GM19397 (cell line): ENCODE measurements around the gene PLBD1.

Experiments used
- ATAC-seq: cut with Tn5 transposase; IDR thresholded peaks from one replicate; pipeline ENCODE4 v1.9.1; 2021; ENCODE audit warnings: mild to moderate bottlenecking, moderate library complexity; ENCODE audit not compliant: unreplicated experiment

Gene PLBD1

GRCh38 chr12:14570231-14570630, 2.5 kb upstream of the PLBD1 start:
- ATAC-seq, result no peak

- ATAC-seq, result no peak
These were observed 3.2 kb downstream of the PLBD1 start for GRCh38 chr12:14564336-14564959.

DNA sequence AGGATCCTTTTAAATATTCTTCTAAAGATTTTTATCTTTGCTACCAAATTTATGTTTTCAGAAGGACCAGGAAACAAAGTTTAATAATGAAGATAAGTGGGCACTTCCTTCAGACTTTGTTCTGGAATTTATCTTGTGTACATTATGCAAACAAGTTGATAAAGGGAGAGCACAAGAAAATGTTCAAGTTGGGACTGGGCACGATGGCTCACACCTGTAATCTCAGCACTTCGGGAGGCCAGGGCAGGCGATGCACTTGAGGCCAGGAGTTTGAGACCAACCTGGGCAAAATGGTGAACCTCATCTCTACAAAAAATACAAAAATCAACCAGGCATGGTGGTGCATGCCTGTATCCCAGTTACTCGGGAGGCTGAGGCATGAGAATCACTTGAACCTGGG, 4.6 kb downstream of the PLBD1 start:
- no peak for ATAC-seq

DNA sequence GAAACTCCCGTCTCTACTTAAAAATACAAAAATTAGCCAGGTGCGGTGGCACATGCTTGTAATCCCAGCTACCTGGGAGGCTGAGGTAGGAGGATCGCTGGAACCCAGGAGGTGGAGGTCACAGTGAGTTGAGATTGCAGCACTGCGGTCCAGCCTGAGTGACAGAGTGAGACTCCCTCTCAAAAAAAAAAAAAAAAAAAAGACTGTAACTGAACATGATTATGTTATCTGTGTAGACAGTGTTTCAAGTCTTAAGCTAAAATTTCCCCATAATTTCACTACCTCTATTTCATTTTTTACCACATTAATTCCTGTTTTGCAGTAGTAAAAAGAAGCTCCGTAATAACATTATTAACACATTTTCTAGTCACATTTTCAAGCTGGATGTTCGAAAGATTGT, 5.4 kb downstream of the PLBD1 start:
- ATAC-seq, result no peak

DNA sequence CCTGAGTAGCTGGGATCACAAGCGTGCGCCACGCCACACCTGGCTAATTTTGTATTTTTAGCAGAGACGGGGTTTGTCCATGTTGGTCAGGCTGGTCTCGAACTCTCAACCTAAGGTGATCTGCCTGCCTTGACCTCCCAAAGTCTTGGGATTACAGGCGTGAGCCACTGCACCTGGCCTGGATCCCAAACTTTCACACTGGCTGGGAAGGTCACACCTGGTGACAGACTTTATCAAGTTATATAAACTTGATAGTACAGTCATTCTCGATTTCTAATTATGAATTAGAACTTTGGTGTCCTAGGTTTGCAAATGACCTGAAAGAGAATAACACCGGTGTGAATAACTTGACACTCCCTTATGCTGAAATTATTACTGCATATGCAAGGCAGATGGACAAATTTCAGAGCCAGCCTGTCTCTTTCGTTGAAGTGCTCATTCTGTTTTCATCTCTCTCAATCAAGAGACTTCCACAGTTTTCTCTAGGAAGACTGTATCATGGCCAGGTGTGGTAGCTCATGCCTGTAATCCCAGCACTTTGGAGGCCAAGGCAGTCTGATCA, 5.9 kb downstream of the PLBD1 start:
- ATAC-seq, result no peak

DNA sequence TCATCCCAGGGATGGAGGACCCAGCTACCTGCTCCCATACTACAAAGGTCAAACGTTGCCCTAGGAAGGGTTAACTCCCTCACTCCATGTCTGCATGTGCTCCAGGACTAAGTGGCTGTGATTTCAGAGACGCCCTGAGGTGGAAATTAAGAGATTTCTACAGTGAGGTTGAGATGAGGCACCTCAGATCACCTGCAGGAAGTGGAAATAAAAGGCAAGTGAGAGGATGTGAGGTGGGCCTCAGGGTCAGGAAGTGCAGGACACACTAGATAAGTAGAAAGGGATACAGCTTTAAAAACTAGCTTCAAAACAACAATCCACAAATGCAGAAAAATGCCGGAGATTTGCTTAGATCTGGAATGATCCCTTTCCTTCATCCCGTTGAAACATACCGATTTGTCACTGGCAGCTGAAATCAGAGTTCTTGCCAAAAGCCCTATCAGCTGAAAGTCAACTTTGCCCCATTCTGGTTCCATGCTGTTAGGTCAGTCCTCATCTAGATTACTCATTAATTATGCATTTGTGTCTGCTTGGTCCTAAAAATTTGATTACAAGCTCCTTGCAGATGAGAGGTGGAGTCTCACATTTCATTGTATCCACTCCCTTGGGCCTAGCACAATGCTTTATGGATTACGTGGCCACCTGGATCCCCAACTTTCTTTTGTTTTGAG, 6.6 kb downstream of the PLBD1 start:
- no peak for ATAC-seq

DNA sequence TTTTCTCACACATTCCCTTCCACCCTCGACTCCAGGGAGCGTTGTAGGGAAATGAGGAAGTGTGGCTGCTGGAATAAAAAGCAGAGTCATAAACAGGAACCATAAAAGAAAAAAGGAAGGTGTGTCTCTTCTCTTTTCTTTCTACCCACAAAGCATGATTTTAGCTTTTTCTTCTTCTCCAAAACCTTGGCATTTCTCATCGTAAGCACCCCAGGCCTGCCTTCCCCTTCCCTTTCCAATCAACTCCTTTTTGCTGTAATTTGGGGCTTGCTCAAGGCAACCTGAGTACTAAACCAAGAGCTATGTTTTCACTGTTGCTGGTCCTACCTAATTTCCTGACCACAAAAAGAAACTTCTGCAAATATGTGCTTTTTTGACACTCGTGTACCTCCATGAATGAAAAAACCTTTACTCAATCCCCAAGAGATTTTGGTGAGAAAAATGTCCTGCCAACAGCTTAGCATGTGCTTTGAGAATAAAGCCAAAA, 9.2 kb downstream of the PLBD1 start:
- ATAC-seq, result no peak

DNA sequence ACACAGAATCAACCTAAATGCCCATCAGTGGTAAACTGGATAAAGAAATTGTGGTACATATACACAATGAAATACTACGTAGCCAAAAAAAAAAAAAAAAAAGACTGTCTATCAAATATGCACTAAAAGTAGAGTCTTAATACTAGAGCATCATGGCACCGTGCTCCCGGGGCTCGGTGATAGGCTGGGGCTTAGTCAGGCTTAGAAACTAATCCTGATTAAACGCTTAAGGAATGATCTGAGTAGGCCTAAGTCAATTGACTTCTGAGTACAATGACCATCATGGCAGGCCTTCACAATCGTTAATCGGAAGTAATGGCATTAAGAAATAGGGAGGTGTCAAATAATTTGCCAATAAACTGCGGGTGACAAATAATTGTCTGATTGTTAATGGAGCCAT, 9.7 kb downstream of the PLBD1 start:
- ATAC-seq, result no peak

DNA sequence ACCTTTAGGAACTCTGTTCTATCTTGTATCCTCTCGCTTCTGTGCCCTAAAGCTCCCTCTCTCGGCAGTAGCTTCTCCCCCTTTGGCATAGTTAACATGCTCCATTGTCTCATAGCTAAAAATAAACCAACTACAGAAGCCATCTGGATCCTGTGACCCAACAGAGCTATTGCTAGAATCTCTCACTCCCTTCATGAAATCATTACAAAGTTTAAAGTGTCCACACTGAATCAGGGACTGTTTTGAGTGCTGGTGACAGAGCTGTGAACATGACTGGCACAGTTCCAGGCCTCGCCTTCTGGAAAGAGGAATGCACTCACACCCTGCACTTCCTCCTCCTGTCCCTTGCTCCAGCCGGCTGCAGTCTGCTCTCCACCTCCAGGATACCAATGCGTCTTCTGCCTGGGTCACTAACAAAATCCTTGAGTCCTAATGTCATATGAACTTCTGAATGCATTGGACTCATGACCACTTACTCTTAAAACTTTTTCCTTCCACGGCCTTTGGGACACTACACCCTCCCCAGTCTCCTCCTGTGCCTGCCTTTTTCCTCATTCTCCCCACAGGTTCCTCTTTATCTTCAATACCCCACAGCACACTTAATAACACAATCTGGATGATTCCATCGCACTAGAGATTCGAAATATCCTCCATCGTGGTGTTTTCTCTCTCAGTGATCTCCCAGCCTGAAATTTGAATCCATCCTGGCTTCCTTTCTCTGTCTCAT, 13.2 kb downstream of the PLBD1 start:
- no peak for ATAC-seq

GRCh38 chr12:14548609-14549008, 19.1 kb downstream of the PLBD1 start:
- no peak for ATAC-seq

DNA sequence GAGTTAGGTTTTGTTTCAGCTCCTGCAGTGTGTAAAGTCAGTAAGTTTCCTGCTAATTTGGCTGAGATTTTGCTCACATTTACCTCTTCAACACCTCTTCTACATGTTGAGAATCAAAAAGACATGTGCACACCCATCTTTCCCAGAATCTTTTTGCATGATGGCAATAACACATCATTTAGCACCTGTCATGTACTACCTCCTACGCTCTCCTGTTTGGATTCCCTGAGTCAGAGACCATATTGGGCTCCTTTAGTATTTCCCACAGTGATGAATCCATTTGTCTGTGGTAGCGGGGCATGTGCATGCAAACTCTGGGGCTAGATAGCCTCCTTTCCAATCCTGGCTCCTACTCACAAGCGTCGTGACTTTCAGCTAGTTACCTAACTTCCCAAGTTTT, 20.1 kb downstream of the PLBD1 start:
- ATAC-seq, result no peak

- ATAC-seq, result no peak
These were observed 22.2 kb downstream of the PLBD1 start for GRCh38 chr12:14545144-14546124.

DNA sequence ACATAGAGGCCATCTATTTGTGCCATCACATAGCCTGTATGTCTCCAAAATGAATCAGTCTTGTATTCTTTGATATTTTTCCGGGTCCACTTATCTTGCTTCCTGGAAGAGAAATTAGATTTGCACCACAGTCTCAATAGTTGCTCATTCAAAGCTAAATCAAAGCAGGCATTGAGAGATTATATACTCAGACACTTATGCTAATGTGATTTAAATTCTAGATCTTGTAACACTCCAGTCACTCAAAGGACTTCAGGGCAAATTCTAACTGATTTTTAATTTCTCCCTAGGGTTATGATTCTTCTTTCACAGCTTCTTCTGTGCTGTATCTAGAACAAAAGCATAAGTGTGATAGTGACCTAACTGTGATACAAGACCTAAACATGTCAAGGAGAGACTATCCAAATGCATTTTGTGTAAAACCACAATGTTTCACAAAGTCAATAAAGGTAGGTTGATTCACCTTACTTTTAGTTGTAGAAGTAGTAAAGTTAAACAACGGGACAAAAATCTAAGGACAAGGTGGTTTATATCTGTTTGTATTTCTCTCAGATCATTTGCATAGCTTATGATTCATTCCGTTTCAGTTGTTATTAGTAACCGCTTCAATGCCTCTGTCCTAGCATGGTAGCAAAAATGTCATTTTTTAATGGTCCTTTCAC, 26.8 kb downstream of the PLBD1 start:
- ATAC-seq, result no peak

GRCh38 chr12:14537088-14537487, 30.6 kb downstream of the PLBD1 start:
- ATAC-seq, result no peak

- no peak for ATAC-seq
These were observed 35.5 kb downstream of the PLBD1 start for GRCh38 chr12:14532152-14532551.

DNA sequence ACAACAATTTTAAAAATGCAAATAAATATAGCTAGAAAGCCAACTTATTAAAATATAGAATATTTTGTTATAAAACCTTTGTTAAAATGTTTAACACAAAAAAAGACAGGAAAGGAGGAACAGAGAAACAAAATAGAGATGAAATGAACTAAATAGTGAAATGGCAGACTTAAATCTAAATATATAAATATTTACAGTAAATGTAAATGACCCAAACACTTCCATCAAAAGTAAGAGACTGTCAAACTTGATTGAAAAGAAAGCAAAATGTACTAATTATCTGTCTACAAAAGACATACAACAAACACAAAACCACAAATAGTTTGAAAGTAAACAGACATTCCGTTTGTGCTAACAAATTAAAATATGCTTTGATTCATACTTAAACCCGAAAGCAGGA, 41.7 kb downstream of the PLBD1 start:
- no peak for ATAC-seq

DNA sequence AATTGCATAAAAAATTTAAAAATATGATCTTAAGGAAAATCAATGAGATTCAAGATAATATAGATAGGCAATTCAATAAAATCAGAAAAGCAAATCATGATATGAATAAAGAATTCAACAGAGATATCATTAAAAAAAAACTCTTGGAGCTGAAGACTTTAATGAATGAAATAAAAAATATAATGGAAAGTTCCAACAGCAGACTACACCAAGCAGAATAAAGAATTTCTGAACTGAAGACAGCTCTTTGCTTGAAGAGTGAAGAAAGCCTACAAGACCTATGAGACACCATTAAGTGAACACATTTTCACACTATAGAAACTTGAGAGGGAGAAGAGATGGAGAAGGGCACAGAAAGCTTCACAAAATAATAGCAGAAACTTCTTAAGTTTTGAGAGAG, 45.9 kb downstream of the PLBD1 start:
- no peak for ATAC-seq

GRCh38 chr12:14514946-14515345, 52.7 kb downstream of the PLBD1 start:
- ATAC-seq, result no peak

- ATAC-seq, result no peak
These were observed 53.4 kb downstream of the PLBD1 start for GRCh38 chr12:14514154-14514842.

- ATAC-seq, result no peak
These were observed 57.1 kb downstream of the PLBD1 start for GRCh38 chr12:14510574-14510973.
